Karpas-422 (cell line): ENCODE measurements around the gene HSBP1L1. TPM values are rescaled to one million over a fixed set of nuclear protein-coding genes. Genes with fewer than 3 reads are reported as not detected.

Experiments used
- DNase-seq: peaks from one replicate; pipeline ENCODE4 v3.0.0-alpha.2; 2015
- H2AFZ ChIP-seq: fragments of 200-600 bp; sonication (generic); 2 replicates; pipeline ENCODE4 v1.6.1; 2014; ENCODE audit warnings: antibody characterized with exemption, low read length, mixed read lengths
- H3K27ac ChIP-seq: fragments of 200-600 bp; sonication (generic); 2 replicates; pipeline ENCODE4 v1.5.1; 2014; ENCODE audit warnings: mild to moderate bottlenecking, low read length, moderate library complexity
- H3K27me3 ChIP-seq: fragments of 200-600 bp; sonication (generic); 2 replicates; pipeline ENCODE4 v1.6.1; 2014; ENCODE audit warnings: low read length, mixed read lengths
- H3K36me3 ChIP-seq: fragments of 200-600 bp; sonication (generic); 2 replicates; pipeline ENCODE4 v1.6.1; 2014; ENCODE audit warnings: low read length, mixed read lengths; ENCODE audit not compliant: insufficient read depth
- H3K4me1 ChIP-seq: fragments of 200-600 bp; sonication (generic); 2 replicates; pipeline ENCODE4 v1.6.1; 2014; ENCODE audit warnings: mild to moderate bottlenecking, low read length, mixed read lengths
- H3K4me2 ChIP-seq: fragments of 200-600 bp; sonication (generic); 2 replicates; pipeline ENCODE4 v1.6.1; 2014; ENCODE audit warnings: low read length, low read depth, mild to moderate bottlenecking; ENCODE audit not compliant: poor library complexity, severe bottlenecking
- H3K4me3 ChIP-seq: fragments of 200-600 bp; sonication (generic); 2 replicates; pipeline ENCODE4 v1.5.1; 2014; ENCODE audit warnings: mild to moderate bottlenecking, antibody characterized with exemption, low read length, mixed read lengths
- H3K79me2 ChIP-seq: fragments of 200-600 bp; sonication (generic); 2 replicates; pipeline ENCODE4 v1.6.1; 2014; ENCODE audit warnings: mild to moderate bottlenecking, low read length, mixed read lengths
- H3K9ac ChIP-seq: fragments of 200-600 bp; sonication (generic); 2 replicates; pipeline ENCODE4 v1.6.0; 2014; ENCODE audit warnings: low read length
- H3K9me2 ChIP-seq: fragments of 200-600 bp; sonication (generic), shearing (Covaris generic); replicated peaks from 2 replicates; pipeline ENCODE4 v1.6.0; 2014; ENCODE audit warnings: mild to moderate bottlenecking, low read length, moderate library complexity; ENCODE audit not compliant: insufficient read depth
- H3K9me3 ChIP-seq: fragments of 300-700, 200-600 bp; sonication (generic); 2 replicates; pipeline ENCODE4 v1.6.1; 2014; ENCODE audit warnings: low read length, mixed read lengths
- H4K20me1 ChIP-seq: fragments of 200-600 bp; sonication (generic); 2 replicates; pipeline ENCODE4 v1.6.1; 2014; ENCODE audit warnings: mild to moderate bottlenecking, antibody characterized with exemption, low read length, low read depth; ENCODE audit not compliant: insufficient read depth
- total RNA-seq: library from RNA; depleted of rRNA; stranded (reverse); fragments of >200 nt; shearing (Covaris generic); gene quantifications from 2 replicates; pipeline ENCODE4 v1.2.3, GENCODE V29; 2014; ENCODE audit warnings: low replicate concordance

The HSBP1L1 gene
- total RNA-seq, 1 experiment from 2014 or later, result 11.4 TPM

- Histone ChIP-seq H3K27me3 (no peaks in the 10 kb centered on the region), H3K9me3 (no peaks in the 10 kb centered on the region), H3K4me2 (peak overlapping the region; percentile 14), H3K79me2 (peaks cover 85% of the 10 kb centered on the region), H3K4me1 (peaks cover 53% of the 10 kb centered on the region), H3K9ac (0 out of 2 replicates have a peak overlapping the region, but pooled peaks have one; percentile 0), H3K27ac (no peak overlapping the region), H4K20me1 (peaks cover 35% of the 10 kb centered on the region), H3K36me3 (peaks cover 16% of the 10 kb centered on the region), H3K4me3 (no peak overlapping the region), H3K9me2 (no peaks in the 10 kb centered on the region), H2AFZ (no peak overlapping the region)
- DNase-seq, result no peak
Observed at GRCh38 chr18:79947054-79947755, 17.2 kb upstream of the HSBP1L1 start.

- H4K20me1 ChIP-seq, result peaks cover 36% of the 10 kb centered on the region
- no peak overlapping the region for H3K4me2 ChIP-seq
- no peaks in the 10 kb centered on the region for H3K27me3 ChIP-seq
- H3K9ac ChIP-seq, result no peak overlapping the region
- no peak overlapping the region for H3K27ac ChIP-seq
- no peaks in the 10 kb centered on the region for H3K9me2 ChIP-seq
- peaks cover 53% of the 10 kb centered on the region for H3K4me1 ChIP-seq
- no peak for DNase-seq
- no peak overlapping the region for H3K4me3 ChIP-seq
- H3K79me2 ChIP-seq, result peaks cover 77% of the 10 kb centered on the region
- no peak overlapping the region for H2AFZ ChIP-seq
- H3K36me3 ChIP-seq, result peaks cover 7% of the 10 kb centered on the region; the same call in 1 of the 2 replicates
- no peaks in the 10 kb centered on the region for H3K9me3 ChIP-seq
Observed at GRCh38 chr18:79947881-79948610, 16.4 kb upstream of the HSBP1L1 start.

- H3K4me1 ChIP-seq, result peaks cover 54% of the 10 kb centered on the region
- peak overlapping the region; percentile 91 for H3K4me2 ChIP-seq
Observed at GRCh38 chr18:79948719-79949411, 15.6 kb upstream of the HSBP1L1 start.

GRCh38 chr18:79949697-79950487 is 14.6 kb upstream of the HSBP1L1 start:
- Histone ChIP-seq H3K4me3 (peak overlapping the region; percentile 89), H3K36me3 (peaks cover 7% of the 10 kb centered on the region; the same call in 1 of the 2 replicates), H3K4me1 (peaks cover 64% of the 10 kb centered on the region), H2AFZ (no peak overlapping the region), H3K79me2 (peaks cover 60% of the 10 kb centered on the region), H3K9ac (peak overlapping the region; percentile 78), H3K27me3 (no peaks in the 10 kb centered on the region), H3K27ac (peak overlapping the region; percentile 90), H3K9me3 (no peaks in the 10 kb centered on the region), H3K9me2 (no peaks in the 10 kb centered on the region), H3K4me2 (peak overlapping the region; percentile 91), H4K20me1 (peaks cover 32% of the 10 kb centered on the region)
- peak; percentile 97 for DNase-seq

More at GRCh38 chr18:79948719-79949411, 15.6 kb upstream of the HSBP1L1 start:
- H3K4me3 ChIP-seq, result peak overlapping the region; percentile 89; the same call in 1 of the 2 replicates
- H3K27me3 ChIP-seq, result no peaks in the 10 kb centered on the region
- H2AFZ ChIP-seq, result no peak overlapping the region
- H3K36me3 ChIP-seq, result peaks cover 7% of the 10 kb centered on the region; the same call in 1 of the 2 replicates
- H3K79me2 ChIP-seq, result peaks cover 70% of the 10 kb centered on the region
- H3K9ac ChIP-seq, result peak overlapping the region; percentile 78
- H3K9me3 ChIP-seq, result no peaks in the 10 kb centered on the region
- no peaks in the 10 kb centered on the region for H3K9me2 ChIP-seq
- peak overlapping the region; percentile 90 for H3K27ac ChIP-seq
- no peak for DNase-seq
- peaks cover 36% of the 10 kb centered on the region for H4K20me1 ChIP-seq

- peaks cover 52% of the 10 kb centered on the region for H3K79me2 ChIP-seq
- H3K4me1 ChIP-seq, result peaks cover 63% of the 10 kb centered on the region
- no peaks in the 10 kb centered on the region for H3K27me3 ChIP-seq
- H3K9ac ChIP-seq, result peak overlapping the region; percentile 78
- H3K27ac ChIP-seq, result peak overlapping the region; percentile 90
- no peaks in the 10 kb centered on the region for H3K9me2 ChIP-seq
- no peaks in the 10 kb centered on the region for H3K9me3 ChIP-seq
- DNase-seq, result peak; percentile 85
- H2AFZ ChIP-seq, result no peak overlapping the region
- peaks cover 32% of the 10 kb centered on the region for H4K20me1 ChIP-seq
- H3K4me3 ChIP-seq, result peak overlapping the region; percentile 89
- H3K36me3 ChIP-seq, result peaks cover 7% of the 10 kb centered on the region; the same call in 1 of the 2 replicates
- peak overlapping the region; percentile 91 for H3K4me2 ChIP-seq
Observed at GRCh38 chr18:79950515-79951341, 13.7 kb upstream of the HSBP1L1 start.

- H2AFZ ChIP-seq, result no peak within 1 kb of the TSS; the same call in 1 of the 2 replicates
- no peaks in the 10 kb centered on the region for H3K27me3 ChIP-seq
- H4K20me1 ChIP-seq, result peaks cover 32% of the 10 kb centered on the region
- H3K4me1 ChIP-seq, result peaks cover 52% of the 10 kb centered on the region
- H3K79me2 ChIP-seq, result peaks cover 41% of the 10 kb centered on the region
- H3K9me3 ChIP-seq, result no peaks in the 10 kb centered on the region
- H3K4me3 ChIP-seq, result peak within 1 kb of the TSS; percentile 89
- H3K36me3 ChIP-seq, result peaks cover 7% of the 10 kb centered on the region; the same call in 1 of the 2 replicates
- no peaks in the 10 kb centered on the region for H3K9me2 ChIP-seq
- peak; percentile 98 for DNase-seq
- peak within 1 kb of the TSS; percentile 90 for H3K27ac ChIP-seq
- H3K4me2 ChIP-seq, result peak within 1 kb of the TSS; percentile 91
- peak within 1 kb of the TSS; percentile 78 for H3K9ac ChIP-seq
Observed at GRCh38 chr18:79951545-79952455, 12.6 kb upstream of the HSBP1L1 start, which contains the start of gene SLC66A2. SLC66A2 (minus strand) TSS chr18:79951653; CDS start chr18:79950926, 727 bp downstream.
